ENCODE measurements around the gene FLT1.

Gene FLT1

GRCh38 chr13:28457521-28457920 lies 37.4 kb downstream of the FLT1 start:
- DNase-seq: no peak

GRCh38 chr13:28455580-28456194 lies 39.2 kb downstream of the FLT1 start:
- DNase-seq: no peak

GRCh38 chr13:28452755-28453154 lies 42.2 kb downstream of the FLT1 start:
- no peak for DNase-seq

GRCh38 chr13:28451482-28452217 lies 43.3 kb downstream of the FLT1 start:
- no peak for DNase-seq

- DNase-seq: no peak
These were observed 44.8 kb downstream of the FLT1 start for GRCh38 chr13:28449826-28450773.

- DNase-seq: no peak
These were observed 46.1 kb downstream of the FLT1 start for GRCh38 chr13:28448651-28449358.

- DNase-seq: no peak
These were observed 46.9 kb downstream of the FLT1 start for GRCh38 chr13:28447989-28448388.

GRCh38 chr13:28447206-28447605 lies 47.7 kb downstream of the FLT1 start:
- DNase-seq: no peak

- no peak for DNase-seq
These were observed 52.1 kb downstream of the FLT1 start for GRCh38 chr13:28442839-28443238.

GRCh38 chr13:28441529-28441928 lies 53.4 kb downstream of the FLT1 start:
- no peak for DNase-seq

- no peak for DNase-seq
These were observed 54.0 kb downstream of the FLT1 start for GRCh38 chr13:28440774-28441504.

- no peak for DNase-seq
These were observed 56.2 kb downstream of the FLT1 start for GRCh38 chr13:28438598-28439334.

- DNase-seq: no peak
These were observed 56.9 kb downstream of the FLT1 start for GRCh38 chr13:28438067-28438466.

GRCh38 chr13:28435917-28436316 lies 59.0 kb downstream of the FLT1 start:
- DNase-seq: no peak

- no peak for DNase-seq
These were observed 60.0 kb downstream of the FLT1 start for GRCh38 chr13:28434926-28435325.

- no peak for DNase-seq
These were observed 61.9 kb downstream of the FLT1 start for GRCh38 chr13:28432816-28433560.

- DNase-seq: no peak
These were observed 65.1 kb downstream of the FLT1 start for GRCh38 chr13:28429685-28430290.

- DNase-seq: no peak
These were observed 65.8 kb downstream of the FLT1 start for GRCh38 chr13:28429096-28429495.

GRCh38 chr13:28426381-28426780 lies 68.5 kb downstream of the FLT1 start:
- no peak for DNase-seq

GRCh38 chr13:28425793-28426192 lies 69.1 kb downstream of the FLT1 start:
- no peak for DNase-seq
